Esophagus muscularis mucosa (tissue), 3 donors: ENCODE results near the gene PLCD3.

Experiments used
- POLR2A ChIP-seq: fragments of 450-650 bp; IDR thresholded peaks from one replicate; pipeline ENCODE4 v1.6.1; 2017; ENCODE audit warnings: antibody characterized with exemption, moderate library complexity, mild to moderate bottlenecking, low read depth
- TF ChIP-seq, protein P1 (sequence below), 3 experiments: fragments of 200-600 bp in 2 of 3; fragments of 450-650 bp in 1 of 3; sonication (generic) in 2 of 3; IDR thresholded peaks; one replicate each; pipeline ENCODE4 v1.5.1; 2017 to 2019; ENCODE audit warnings: antibody characterized with exemption in 3 of 3, mild to moderate bottlenecking in 2 of 3, moderate library complexity in 1 of 3

GRCh38 chr17:45063198-45063597, 69.1 kb downstream of the PLCD3 start:
- TF ChIP-seq, protein P1, sequence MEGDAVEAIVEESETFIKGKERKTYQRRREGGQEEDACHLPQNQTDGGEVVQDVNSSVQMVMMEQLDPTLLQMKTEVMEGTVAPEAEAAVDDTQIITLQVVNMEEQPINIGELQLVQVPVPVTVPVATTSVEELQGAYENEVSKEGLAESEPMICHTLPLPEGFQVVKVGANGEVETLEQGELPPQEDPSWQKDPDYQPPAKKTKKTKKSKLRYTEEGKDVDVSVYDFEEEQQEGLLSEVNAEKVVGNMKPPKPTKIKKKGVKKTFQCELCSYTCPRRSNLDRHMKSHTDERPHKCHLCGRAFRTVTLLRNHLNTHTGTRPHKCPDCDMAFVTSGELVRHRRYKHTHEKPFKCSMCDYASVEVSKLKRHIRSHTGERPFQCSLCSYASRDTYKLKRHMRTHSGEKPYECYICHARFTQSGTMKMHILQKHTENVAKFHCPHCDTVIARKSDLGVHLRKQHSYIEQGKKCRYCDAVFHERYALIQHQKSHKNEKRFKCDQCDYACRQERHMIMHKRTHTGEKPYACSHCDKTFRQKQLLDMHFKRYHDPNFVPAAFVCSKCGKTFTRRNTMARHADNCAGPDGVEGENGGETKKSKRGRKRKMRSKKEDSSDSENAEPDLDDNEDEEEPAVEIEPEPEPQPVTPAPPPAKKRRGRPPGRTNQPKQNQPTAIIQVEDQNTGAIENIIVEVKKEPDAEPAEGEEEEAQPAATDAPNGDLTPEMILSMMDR (IDR thresholded peaks at IDR 0.05), result no peak
- TF ChIP-seq POLR2A, result no peak
